CD4-positive, alpha-beta T cell treated with Interleukin-4 for 4 hours (primary cell): Measurements from ENCODE around the gene NREP.

ENCODE experiments used
- DNase-seq: peaks from one replicate; pipeline ENCODE4 v3.0.0-alpha.2; 2020

The NREP gene

GRCh38 chr5:111756581-111757354 is at the start of gene NREP:
Gene NREP (minus strand): TSS chr5:111757194. CDS start chr5:111755772, 1,422 bp downstream.
- peak; percentile 17 for DNase-seq

DNA sequence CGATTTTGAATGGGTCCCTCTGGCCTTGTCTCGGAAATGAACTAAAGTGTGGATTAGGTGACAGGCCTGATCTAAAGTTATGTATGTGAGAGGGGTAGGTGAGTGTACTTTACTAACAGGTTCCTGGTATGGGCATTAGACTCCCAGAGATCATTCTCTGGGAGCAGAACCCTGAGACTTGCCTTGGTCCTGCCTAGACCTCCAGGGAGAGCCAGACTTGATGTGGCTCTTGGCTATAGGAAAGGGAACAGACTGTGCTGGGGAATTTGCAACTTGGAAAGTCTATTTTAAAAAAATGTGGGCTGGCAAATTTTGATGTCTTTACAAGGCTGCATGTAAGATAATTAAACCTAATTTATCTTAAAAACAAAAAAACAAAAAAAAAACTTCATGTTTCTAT is 49.8 kb upstream of the NREP start:
- no peak for DNase-seq

DNA sequence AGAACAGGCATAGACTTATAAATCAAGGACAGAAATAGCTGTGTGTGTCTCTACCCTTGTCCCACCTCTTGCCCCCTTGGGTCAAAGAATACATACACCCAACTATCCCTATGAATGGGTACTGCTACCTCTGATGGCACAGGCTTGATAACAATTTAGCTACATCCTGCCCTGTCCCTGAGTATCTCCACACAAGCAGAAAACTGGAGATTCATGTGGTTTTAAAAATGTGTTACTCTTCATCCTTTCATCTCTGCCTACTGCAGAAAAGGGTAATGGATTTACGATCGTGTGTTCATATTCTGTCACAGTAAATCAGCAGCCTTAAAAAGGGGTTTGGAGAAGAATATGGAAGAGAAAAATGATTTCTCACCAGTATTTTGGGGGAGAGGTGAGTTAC is 49.2 kb upstream of the NREP start:
- DNase-seq, result no peak

DNA sequence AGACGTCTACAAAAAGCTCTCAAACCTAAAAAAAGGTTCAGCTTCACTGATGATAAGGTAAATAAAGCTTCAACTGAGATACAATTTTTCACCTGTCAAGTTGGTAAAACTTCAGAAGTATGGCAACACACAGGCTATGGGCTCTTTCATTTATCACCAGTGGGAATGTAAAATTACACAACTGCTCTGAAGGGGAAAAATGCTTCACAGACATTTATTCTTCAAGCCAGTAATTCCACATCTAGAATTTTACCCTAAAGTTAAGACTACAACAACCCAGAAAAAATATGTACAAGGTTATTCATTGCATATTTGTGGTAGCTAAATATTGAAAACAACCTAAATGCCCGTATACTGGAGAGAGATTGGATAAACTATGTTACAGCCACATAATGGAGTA is 48.1 kb upstream of the NREP start:
- no peak for DNase-seq

- DNase-seq, result no peak
Measured at GRCh38 chr5:111800351-111800750, 43.4 kb upstream of the NREP start.

- no peak for DNase-seq
Measured at GRCh38 chr5:111795142-111795541, 38.1 kb upstream of the NREP start.

DNA sequence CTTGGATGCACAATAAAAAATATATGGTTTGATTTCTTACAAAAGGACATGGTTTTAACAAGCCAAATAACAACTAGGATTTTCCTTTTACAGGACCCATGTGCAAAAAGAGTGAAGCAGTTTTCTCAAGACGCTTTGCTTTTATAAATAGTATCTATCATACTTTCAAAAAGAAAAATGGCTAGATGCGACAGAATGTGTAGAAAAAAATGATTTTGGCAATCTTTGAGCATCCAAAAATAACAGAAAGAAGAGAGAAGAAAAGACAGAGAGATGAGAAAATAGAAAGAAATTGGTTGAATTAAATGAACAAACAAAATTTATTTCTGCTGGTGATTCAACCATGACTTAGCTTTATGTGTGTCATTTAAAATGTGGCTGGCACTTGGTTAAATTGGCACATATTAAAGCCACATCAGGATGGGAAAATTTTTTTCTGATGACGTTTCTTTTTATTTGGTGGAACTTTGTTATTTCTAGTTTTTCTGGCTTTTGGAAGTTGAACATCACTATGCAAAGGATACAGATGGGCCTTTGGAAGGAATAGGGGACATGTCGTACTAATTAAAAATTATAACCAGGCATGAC is 35.6 kb upstream of the NREP start:
- no peak for DNase-seq

- no peak for DNase-seq
Measured at GRCh38 chr5:111790295-111790694, 33.3 kb upstream of the NREP start.

GRCh38 chr5:111787006-111787405 is 30.0 kb upstream of the NREP start:
- no peak for DNase-seq

- no peak for DNase-seq
Measured at GRCh38 chr5:111784491-111785181, 27.6 kb upstream of the NREP start.

- no peak for DNase-seq
Measured at GRCh38 chr5:111783537-111783936, 26.5 kb upstream of the NREP start.

- DNase-seq, result no peak
Measured at GRCh38 chr5:111782216-111782615, 25.2 kb upstream of the NREP start.

GRCh38 chr5:111781200-111781599 is 24.2 kb upstream of the NREP start:
- DNase-seq, result no peak

DNA sequence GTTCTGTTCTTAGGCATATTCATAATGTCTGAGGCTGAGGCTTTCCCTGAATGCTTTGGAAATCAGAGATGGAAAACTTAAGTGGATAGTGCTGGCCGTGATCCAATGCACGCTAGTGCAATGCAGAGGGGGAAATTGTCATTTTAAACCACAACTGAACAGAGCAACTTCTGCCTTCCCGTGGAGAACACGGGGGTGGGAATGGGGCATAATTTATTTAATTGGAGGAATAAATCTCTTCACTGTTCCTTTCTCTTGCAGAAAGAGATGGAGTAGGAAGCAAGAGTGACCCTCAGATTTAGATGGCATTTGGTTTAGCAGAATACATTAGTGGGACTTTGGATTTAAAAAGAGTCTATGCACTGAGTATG is 22.9 kb upstream of the NREP start:
- DNase-seq, result no peak

- DNase-seq, result no peak
Measured at GRCh38 chr5:111779260-111779921, 22.4 kb upstream of the NREP start.

DNA sequence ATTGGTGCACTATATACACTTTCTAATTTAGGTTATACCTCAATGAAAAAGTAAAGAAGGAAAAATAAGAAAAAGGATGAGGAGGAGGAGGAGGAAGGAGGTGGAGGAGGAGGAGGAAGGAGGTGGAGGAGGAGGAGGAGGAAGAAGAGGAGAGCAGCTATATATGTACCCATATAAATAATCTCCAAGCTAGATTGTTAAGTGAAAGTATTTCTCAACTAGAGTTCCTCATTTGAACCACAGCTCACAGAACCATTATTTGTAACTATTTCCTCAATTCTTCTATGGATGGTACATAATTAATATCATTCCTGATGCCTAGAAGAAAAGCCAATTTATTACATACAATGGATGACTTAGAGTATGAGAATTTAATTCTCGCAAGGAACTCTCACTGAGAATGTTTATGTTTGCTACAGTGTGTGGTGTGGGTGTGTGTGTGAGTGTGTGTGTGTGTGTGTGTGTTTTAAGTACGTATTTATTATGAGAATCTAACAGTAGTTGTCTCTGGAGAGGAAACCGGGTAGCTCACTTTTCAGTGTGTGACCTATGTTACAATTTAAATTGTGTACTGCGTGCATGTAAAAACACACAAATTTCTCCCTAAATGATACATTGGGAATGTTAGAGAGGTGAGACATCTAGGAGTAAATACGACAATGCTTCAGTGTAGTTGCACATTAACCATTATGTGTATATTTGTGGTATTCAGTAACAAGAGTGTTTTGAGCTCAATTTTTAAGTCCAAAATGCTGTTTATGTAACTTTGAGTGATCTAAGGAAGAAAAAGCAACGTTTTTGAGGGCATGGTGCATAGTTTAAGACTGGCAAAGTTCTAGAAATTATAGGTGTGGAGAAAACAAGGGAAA is 20.2 kb upstream of the NREP start:
- no peak for DNase-seq

GRCh38 chr5:111775224-111775623 is 18.2 kb upstream of the NREP start:
- DNase-seq, result no peak

- no peak for DNase-seq
Measured at GRCh38 chr5:111774525-111774924, 17.5 kb upstream of the NREP start.

- no peak for DNase-seq
Measured at GRCh38 chr5:111772456-111773122, 15.6 kb upstream of the NREP start.

DNA sequence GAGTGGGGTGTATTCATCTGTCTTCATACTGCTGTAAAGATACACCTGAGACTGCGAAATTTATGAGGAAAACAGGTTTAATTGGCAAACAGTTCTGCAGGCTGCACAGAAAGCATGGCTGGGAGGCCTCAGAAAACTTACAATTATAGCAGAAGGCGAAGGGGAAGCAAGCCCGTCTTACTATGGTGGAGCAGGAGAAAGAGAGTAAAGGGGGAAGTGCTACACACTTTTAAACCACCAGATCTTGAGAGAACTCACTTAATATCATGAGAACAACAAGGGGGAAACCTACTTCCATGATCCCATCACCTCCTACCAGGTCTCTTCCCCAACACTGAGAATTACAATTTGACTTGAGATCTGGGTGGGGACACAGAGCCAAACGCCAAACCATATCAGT is 12.5 kb upstream of the NREP start:
- no peak for DNase-seq

- no peak for DNase-seq
Measured at GRCh38 chr5:111765613-111766571, 8.9 kb upstream of the NREP start.
